ENCODE data around the gene KRT10.

The KRT10 gene

DNA sequence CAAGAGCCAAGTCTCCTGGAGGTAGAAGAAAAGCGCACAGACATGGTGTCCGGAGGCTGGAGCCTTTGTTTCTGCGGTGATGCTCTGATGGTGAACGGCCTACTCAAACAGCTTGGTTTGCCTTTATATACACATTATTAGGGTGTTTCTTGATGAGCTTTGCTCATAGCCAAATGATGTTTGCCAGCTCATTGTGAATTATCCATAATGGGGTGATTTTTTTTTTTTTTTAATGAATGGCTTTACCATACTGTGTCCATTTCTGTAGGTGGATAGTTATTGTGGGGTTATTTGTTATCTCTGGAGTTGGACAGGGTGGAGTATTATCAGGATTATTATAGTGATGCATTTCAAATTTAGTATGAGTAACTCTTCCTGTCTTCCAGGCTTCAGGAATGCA, 40.0 kb downstream of the KRT10 start, which contains the start of gene KRT27:
Gene KRT27 (minus strand): TSS at position 101 of the 400 bp plus-strand sequence. CDS start 57 bp downstream, at position 44.
- H3K27me3 ChIP-seq (ENCODE audit: control insufficient read depth in 1 of 2, insufficient read depth in 2 of 2, low read length in 2 of 2): peaks cover 2 to 14% of the 10 kb centered on the region in 2 donors
- H3K36me3 ChIP-seq (ENCODE audit: control insufficient read depth in 2 of 2, insufficient read depth in 2 of 2, low read length in 2 of 2): no peaks in the 10 kb centered on the region
- no peak within 1 kb of the TSS for H3K9ac ChIP-seq (ENCODE audit: low read length in 2 of 2)
- no peak within 1 kb of the TSS for H3K27ac ChIP-seq (ENCODE audit: low read length)
- no peaks in the 10 kb centered on the region for H3K9me3 ChIP-seq (ENCODE audit: control insufficient read depth in 2 of 2, low read length in 2 of 2)
- H3K4me1 ChIP-seq (ENCODE audit: control insufficient read depth, insufficient read depth, low read length): no peaks in the 10 kb centered on the region
- no peak within 1 kb of the TSS for H3K4me3 ChIP-seq (ENCODE audit: low read length in 2 of 2)

DNA sequence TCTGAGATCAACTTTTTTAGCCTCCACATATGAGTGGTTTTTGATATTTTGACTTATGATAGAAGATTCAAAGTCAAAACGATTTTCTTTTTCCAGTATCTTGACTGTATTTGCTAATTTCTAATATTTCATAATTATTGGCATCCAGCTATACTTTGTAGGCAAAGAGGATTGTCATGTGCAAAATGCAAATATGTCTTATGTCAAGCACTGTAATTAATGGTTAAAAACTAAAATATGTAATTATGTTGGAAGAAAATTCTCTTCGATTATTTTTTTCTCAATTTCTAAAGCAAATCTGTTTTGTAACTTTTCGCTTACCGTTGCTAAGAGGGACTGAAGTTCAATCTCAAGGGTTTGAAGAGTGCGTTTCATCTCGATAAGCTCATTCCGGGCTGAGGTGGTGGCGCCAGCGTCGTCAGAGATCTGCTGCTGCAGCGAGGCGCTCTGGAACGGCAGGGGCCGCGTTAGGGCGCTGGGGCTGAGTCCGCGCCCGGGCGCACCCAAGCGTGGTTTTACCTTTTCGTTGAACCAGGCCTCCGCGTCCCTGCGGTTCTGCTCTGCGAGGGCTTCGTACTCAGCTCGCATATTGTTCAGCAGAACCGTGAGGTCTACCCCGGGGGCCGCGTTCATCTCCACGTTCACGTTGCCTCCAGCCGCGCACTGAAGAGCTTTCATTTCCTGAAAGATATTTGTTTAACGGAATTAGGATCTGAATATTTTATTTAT, 43.1 kb downstream of the KRT10 start:
- Histone ChIP-seq H3K4me3 (ENCODE audit: low read length in 2 of 2) (no peak overlapping the region), H3K9me3 (ENCODE audit: control insufficient read depth in 2 of 2, low read length in 2 of 2) (no peaks in the 10 kb centered on the region), H3K27me3 (ENCODE audit: control insufficient read depth in 1 of 2, insufficient read depth in 2 of 2, low read length in 2 of 2) (peaks cover 2 to 14% of the 10 kb centered on the region in 2 donors), H3K27ac (ENCODE audit: low read length) (no peak overlapping the region), H3K36me3 (ENCODE audit: control insufficient read depth in 2 of 2, insufficient read depth in 2 of 2, low read length in 2 of 2) (no peaks in the 10 kb centered on the region), H3K4me1 (ENCODE audit: control insufficient read depth, insufficient read depth, low read length) (no peaks in the 10 kb centered on the region), H3K9ac (ENCODE audit: low read length in 2 of 2) (no peak overlapping the region)

DNA sequence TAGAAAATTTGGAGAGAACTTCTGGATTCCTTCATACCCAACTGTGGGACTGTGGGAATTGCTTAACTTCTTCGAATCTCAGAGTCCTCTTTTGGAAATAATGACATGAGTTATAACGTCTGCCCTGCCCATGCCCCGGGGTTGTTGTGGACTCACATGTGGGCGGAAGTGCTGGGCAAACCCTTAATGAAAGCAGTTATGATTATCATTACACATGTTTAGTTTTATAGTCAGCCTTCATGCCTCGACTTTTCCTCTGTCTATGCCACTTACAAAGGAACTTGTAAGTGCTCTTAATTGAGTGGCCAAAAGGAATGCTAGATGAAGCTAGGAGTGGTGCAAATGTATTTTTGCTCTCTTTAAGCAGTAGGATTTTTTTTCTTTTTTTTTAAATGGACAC, 44.0 kb downstream of the KRT10 start:
- Histone ChIP-seq H3K4me3 (ENCODE audit: low read length in 2 of 2) (no peak overlapping the region), H3K27ac (ENCODE audit: low read length) (no peak overlapping the region), H3K27me3 (ENCODE audit: control insufficient read depth in 1 of 2, insufficient read depth in 2 of 2, low read length in 2 of 2) (peaks cover 2 to 14% of the 10 kb centered on the region in 2 donors), H3K4me1 (ENCODE audit: control insufficient read depth, insufficient read depth, low read length) (no peaks in the 10 kb centered on the region), H3K36me3 (ENCODE audit: control insufficient read depth in 2 of 2, insufficient read depth in 2 of 2, low read length in 2 of 2) (no peaks in the 10 kb centered on the region), H3K9ac (ENCODE audit: low read length in 2 of 2) (no peak overlapping the region), H3K9me3 (ENCODE audit: control insufficient read depth in 2 of 2, low read length in 2 of 2) (no peaks in the 10 kb centered on the region)

DNA sequence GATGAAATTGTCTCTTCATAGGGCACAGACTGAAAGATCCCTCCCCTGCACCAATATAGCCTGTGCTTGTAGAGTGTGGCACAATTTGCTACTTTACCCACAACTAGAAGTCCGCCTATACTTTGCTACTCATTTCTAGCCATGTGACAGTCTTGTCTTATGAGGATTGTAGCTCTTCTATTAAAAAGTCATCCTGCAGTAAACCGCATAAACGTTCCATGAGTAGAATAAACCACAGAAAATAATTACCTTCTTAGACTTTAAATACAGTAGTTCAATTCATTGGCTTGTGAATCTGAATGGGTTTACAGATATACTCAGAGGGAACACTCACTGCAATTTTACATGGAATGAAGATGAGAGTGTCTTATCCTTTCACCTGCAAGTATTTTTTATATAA, 44.4 kb downstream of the KRT10 start:
- Histone ChIP-seq H3K9ac (ENCODE audit: low read length in 2 of 2) (no peak overlapping the region), H3K4me1 (ENCODE audit: control insufficient read depth, insufficient read depth, low read length) (no peaks in the 10 kb centered on the region), H3K4me3 (ENCODE audit: low read length in 2 of 2) (no peak overlapping the region), H3K27ac (ENCODE audit: low read length) (no peak overlapping the region), H3K9me3 (ENCODE audit: control insufficient read depth in 2 of 2, low read length in 2 of 2) (no peaks in the 10 kb centered on the region), H3K36me3 (ENCODE audit: control insufficient read depth in 2 of 2, insufficient read depth in 2 of 2, low read length in 2 of 2) (no peaks in the 10 kb centered on the region), H3K27me3 (ENCODE audit: control insufficient read depth in 1 of 2, insufficient read depth in 2 of 2, low read length in 2 of 2) (peaks cover 2 to 14% of the 10 kb centered on the region in 2 donors)

DNA sequence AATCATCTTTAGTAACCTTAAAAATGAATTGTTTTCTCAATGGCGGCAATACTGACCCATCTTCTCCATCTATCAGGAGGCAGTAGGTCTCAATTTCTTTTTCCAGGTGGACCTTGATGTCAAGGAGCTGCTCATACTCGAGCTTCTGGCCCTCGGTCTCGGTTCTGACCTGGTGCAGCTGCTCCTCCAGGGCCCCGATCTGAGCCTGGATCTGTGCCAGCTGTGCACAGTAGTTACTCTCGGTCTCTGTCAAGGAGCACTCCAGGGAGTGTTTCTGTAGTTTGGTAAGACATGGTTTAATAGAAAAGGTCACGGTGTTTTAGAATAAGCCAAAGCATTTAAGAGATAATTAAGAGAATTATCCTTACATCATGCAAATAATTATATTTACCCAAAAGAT, 45.0 kb downstream of the KRT10 start:
- H3K9ac ChIP-seq (ENCODE audit: low read length in 2 of 2): no peak overlapping the region
- no peaks in the 10 kb centered on the region for H3K36me3 ChIP-seq (ENCODE audit: control insufficient read depth in 2 of 2, insufficient read depth in 2 of 2, low read length in 2 of 2)
- H3K4me1 ChIP-seq (ENCODE audit: control insufficient read depth, insufficient read depth, low read length): no peaks in the 10 kb centered on the region
- H3K27ac ChIP-seq (ENCODE audit: low read length): no peak overlapping the region
- peaks cover 2 to 14% of the 10 kb centered on the region in 2 donors for H3K27me3 ChIP-seq (ENCODE audit: control insufficient read depth in 1 of 2, insufficient read depth in 2 of 2, low read length in 2 of 2)
- no peaks in the 10 kb centered on the region for H3K9me3 ChIP-seq (ENCODE audit: control insufficient read depth in 2 of 2, low read length in 2 of 2)
- H3K4me3 ChIP-seq (ENCODE audit: low read length in 2 of 2): no peak overlapping the region

DNA sequence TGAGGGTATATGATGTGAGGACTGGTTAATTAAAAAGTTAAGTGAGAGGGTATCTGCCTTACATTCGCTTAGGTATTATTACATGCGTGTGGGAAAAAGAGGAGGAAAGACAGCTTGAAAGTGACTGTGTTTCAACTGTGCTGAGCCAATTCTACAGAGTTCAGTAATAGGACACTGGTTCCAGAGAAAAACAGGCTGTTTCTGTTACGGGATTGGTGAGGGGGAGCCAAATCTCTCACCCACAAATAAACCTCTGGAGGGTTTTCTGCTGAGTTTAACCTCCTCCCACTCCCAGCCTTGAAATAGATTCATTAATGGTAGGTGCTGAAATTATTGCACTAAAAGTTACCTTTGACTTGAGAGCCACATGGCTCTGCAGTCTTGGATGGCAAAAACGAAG, 46.5 kb downstream of the KRT10 start:
- H3K9ac ChIP-seq (ENCODE audit: low read length in 2 of 2): no peak overlapping the region
- H3K4me3 ChIP-seq (ENCODE audit: low read length in 2 of 2): no peak overlapping the region
- no peaks in the 10 kb centered on the region for H3K4me1 ChIP-seq (ENCODE audit: control insufficient read depth, insufficient read depth, low read length)
- H3K27ac ChIP-seq (ENCODE audit: low read length): no peak overlapping the region
- H3K27me3 ChIP-seq (ENCODE audit: control insufficient read depth in 1 of 2, insufficient read depth in 2 of 2, low read length in 2 of 2): peaks cover 6 to 19% of the 10 kb centered on the region in 2 donors
- no peaks in the 10 kb centered on the region for H3K36me3 ChIP-seq (ENCODE audit: control insufficient read depth in 2 of 2, insufficient read depth in 2 of 2, low read length in 2 of 2)
- no peaks in the 10 kb centered on the region for H3K9me3 ChIP-seq (ENCODE audit: control insufficient read depth in 2 of 2, low read length in 2 of 2)

DNA sequence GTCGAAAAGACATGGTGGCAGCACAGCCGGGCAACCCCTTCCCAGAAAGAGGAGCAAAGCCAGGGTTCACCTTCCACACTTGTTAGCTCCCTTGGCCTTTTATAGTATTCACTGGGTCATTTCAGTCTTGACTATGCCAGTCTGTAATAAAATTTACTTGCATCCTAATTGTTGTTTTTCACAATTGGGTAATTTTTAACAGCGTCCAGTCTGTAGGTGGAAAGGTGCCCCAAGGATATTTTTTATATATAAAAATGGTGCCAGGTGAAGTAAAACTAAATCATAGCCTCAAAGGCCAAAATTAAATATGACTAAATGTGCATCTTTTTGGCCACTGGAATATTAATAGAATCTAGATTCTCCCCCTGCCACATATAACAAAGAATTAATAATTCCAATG, 50.3 kb downstream of the KRT10 start, which contains the start of gene KRT26:
Gene KRT26 (minus strand): TSS at position 101 of the 400 bp plus-strand sequence. CDS start 88 bp downstream, at position 13.
- Histone ChIP-seq H3K27me3 (ENCODE audit: control insufficient read depth in 1 of 2, insufficient read depth in 2 of 2, low read length in 2 of 2) (peaks cover 5 to 8% of the 10 kb centered on the region in 2 donors), H3K4me1 (ENCODE audit: control insufficient read depth, insufficient read depth, low read length) (no peaks in the 10 kb centered on the region), H3K36me3 (ENCODE audit: control insufficient read depth in 2 of 2, insufficient read depth in 2 of 2, low read length in 2 of 2) (no peaks in the 10 kb centered on the region), H3K27ac (ENCODE audit: low read length) (no peak within 1 kb of the TSS), H3K9ac (ENCODE audit: low read length in 2 of 2) (no peak within 1 kb of the TSS), H3K9me3 (ENCODE audit: control insufficient read depth in 2 of 2, low read length in 2 of 2) (no peaks in the 10 kb centered on the region), H3K4me3 (ENCODE audit: low read length in 2 of 2) (no peak within 1 kb of the TSS)
